Measurements from ENCODE around the gene IPO8.

DNA sequence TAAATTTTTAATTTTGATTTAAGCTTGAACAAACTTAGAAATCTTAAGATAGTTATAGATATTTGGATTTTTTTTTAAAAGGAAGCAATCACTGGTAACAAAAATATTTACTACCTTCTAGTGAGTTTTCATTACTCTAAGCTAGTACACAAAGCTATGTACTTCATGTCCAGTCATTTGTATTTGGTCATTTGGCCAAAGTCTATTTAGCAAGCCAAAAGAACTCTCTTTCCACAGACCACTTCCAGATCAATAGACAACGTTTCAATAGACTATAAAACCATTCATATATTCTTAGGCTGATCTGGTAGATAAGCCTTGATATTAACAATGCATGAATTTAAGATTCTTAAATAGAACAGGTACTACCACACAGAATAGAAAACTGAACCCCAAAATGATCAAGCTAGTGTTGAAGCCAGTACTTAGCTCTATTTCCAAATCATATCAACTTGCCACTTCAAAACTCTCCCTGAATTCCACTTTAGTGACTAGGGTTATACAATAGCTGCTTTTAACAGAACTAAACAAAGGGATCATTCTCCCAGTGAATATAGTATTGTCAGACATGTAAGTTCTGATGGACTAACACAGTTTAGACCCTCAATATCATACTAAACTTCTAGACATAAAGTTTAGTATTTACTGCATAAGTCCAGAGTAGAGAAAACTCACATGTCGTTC lies 37.4 kb upstream of the IPO8 start:
- TF ChIP-seq, protein P1, sequence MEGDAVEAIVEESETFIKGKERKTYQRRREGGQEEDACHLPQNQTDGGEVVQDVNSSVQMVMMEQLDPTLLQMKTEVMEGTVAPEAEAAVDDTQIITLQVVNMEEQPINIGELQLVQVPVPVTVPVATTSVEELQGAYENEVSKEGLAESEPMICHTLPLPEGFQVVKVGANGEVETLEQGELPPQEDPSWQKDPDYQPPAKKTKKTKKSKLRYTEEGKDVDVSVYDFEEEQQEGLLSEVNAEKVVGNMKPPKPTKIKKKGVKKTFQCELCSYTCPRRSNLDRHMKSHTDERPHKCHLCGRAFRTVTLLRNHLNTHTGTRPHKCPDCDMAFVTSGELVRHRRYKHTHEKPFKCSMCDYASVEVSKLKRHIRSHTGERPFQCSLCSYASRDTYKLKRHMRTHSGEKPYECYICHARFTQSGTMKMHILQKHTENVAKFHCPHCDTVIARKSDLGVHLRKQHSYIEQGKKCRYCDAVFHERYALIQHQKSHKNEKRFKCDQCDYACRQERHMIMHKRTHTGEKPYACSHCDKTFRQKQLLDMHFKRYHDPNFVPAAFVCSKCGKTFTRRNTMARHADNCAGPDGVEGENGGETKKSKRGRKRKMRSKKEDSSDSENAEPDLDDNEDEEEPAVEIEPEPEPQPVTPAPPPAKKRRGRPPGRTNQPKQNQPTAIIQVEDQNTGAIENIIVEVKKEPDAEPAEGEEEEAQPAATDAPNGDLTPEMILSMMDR (IDR thresholded peaks at IDR 0.05; ENCODE audit: insufficient read depth, low read length): no peak
- TF ChIP-seq POLR2AphosphoS5 (IDR thresholded peaks at IDR 0.05; ENCODE audit: low read depth): no peak
